Measurements from ENCODE around the gene TRPV5.

DNA sequence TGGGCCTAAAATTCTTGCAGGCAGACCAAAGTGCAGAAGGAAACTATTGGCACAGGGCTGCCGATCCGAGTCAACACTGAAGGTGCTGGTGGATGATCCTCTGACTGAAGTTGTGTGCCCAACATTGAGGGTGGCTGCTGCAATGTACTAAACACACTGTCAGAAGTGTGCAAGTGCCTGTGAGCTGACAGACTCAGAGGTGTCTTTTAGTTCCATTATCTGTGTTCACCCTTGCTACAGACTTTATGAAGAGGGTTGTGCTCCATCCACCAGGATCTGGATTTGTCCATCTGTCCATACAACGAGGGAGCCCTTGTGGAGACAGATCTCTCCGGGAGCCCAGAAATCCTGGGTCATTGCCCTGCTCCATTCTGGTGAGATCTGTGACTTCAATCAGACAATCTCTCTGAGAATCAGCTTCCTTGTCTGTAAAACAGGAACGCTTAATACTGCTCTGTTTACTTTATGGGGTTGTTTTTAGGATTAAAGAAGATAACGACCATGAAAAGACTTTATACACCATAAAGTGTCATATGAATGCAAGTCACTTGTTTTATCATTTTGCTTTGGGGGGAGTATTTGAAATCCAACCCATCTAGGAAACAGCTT lies 38.5 kb downstream of the TRPV5 start:
- TF ChIP-seq, protein P1, sequence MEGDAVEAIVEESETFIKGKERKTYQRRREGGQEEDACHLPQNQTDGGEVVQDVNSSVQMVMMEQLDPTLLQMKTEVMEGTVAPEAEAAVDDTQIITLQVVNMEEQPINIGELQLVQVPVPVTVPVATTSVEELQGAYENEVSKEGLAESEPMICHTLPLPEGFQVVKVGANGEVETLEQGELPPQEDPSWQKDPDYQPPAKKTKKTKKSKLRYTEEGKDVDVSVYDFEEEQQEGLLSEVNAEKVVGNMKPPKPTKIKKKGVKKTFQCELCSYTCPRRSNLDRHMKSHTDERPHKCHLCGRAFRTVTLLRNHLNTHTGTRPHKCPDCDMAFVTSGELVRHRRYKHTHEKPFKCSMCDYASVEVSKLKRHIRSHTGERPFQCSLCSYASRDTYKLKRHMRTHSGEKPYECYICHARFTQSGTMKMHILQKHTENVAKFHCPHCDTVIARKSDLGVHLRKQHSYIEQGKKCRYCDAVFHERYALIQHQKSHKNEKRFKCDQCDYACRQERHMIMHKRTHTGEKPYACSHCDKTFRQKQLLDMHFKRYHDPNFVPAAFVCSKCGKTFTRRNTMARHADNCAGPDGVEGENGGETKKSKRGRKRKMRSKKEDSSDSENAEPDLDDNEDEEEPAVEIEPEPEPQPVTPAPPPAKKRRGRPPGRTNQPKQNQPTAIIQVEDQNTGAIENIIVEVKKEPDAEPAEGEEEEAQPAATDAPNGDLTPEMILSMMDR (IDR thresholded peaks at IDR 0.05; ENCODE audit: poor library complexity), result no peak
- TF ChIP-seq EZH2phosphoT487 (IDR thresholded peaks at IDR 0.05; ENCODE audit: low read depth, severe bottlenecking, unreplicated experiment), result no peak
- no peak for TF ChIP-seq EZH2 (IDR thresholded peaks at IDR 0.05; ENCODE audit: borderline replicate concordance)

Data from hepatocyte (in vitro differentiated cells).